NCI-H82 (cell line): Measurements from ENCODE around the gene KCNAB1.
A peak's percentile ranks its signal among the peaks of the same experiment; 100 is the strongest.

Experiments
- DNase-seq: peaks from one replicate; lab custom pipeline; 2025; lab: John Stamatoyannopoulos, UW

Gene KCNAB1

DNA sequence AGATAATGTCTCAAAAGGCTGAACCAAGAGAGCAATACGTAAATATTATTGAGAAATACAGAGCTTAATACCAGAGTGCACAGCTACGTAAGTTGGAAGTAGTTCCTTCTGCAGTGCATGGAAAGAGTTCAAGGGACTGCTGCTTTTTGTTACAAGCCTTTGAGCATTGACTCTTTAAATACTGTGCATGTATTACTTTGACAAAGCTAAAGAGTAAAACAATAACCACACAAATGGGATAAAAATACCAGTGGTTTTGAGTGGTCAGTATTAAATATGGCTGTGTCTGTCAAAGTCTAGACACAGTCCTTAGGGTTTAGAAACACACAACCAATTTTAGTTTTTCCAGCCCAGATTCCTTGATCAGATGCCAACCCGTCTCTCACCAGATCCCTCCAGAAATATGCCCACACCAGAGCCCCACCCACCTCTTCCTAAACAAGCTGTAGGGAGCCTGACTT is 372.5 kb downstream of the KCNAB1 start:
- no peak for DNase-seq

DNA sequence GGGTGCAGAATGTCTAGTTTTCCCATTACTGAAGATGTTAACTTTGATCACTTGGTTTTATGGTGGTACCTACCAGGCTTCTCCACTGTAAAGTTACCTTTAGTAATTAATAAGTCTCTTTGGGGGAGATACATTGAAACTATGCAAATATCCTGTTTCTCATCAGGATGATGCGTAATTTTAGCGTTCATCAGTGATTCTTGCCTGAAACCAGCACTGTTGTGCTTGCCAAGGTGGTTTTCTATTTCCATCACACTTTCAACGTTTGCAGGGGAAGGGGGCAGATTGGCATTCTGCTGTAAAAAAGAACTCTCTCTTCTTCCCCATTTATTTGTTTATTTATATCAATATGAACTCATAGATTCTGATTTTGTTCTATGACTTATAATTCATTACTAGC is 373.5 kb downstream of the KCNAB1 start:
- no peak for DNase-seq

DNA sequence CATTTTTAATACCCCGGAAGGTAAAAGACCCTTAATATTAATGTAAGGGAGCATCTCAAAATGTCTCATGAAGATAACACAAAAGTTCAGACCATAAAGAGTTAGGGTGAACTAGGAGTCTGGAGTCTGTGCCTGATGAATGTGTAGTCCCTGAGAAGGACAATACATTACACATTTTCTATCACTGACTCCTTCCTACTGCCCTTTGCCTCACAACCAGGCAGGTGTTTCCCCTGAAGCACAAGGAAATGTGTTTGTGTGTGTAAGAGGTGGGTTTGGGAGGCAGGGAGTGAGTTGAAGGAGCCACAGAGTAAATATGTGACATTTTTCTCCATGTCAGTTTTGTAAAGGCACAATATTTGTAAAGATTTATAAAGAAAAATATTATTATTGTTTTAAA is 375.4 kb downstream of the KCNAB1 start:
- DNase-seq = no peak

DNA sequence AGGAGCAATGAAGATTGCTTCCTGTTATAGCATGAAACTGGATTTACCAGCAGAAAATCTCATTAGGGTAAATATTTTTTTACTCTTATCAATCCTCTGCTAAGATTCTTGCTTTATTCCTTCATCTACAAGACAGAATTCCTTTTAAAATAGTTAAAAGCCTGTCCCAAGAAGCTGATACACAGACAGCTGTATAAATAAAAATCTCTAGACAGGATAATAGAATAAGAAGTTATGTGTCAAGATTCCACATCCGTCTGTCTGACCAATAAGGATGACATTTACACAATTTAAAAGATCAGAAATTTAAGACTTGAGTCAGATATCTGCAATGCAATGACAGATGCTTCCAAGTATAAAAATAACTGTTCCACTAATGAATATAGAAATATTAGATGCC is 376.9 kb downstream of the KCNAB1 start:
- DNase-seq = no peak

DNA sequence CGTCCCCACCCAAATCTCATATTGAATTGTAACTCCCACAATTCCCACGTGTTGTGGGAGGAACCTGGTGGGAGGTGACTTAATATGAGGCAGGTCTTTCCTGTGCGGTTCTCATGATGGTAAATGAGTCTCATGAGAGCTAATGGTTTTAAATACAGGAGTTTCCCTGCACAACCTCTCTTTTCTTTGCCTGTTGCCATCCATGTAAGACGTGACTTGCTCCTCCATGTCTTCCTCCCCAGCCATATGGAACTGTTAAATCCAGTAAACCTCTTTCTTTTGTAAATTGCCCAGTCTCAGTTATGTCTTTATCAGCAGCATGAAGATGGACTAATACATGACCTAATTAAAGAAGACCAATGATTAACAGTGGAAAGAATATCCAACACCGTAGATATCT is 377.9 kb downstream of the KCNAB1 start:
- no peak for DNase-seq

DNA sequence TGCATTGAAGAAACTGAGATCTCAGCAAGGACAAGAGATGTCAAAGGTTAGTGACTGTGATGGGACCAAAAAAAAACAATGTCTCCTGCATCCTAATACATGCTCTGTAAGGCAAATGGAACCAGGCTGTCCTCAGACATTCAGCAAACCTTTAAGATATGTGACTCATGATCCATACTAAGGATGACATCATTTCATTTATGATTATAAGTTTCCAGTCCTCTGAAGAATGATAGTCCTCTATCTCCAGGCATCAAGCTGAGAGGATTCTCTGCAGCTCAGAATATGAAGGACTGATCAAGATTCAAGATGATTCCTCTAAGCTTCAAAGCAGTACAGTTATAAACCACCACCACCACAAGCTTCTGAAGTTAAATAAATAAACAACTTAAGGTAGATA is 386.9 kb downstream of the KCNAB1 start:
- no peak for DNase-seq

DNA sequence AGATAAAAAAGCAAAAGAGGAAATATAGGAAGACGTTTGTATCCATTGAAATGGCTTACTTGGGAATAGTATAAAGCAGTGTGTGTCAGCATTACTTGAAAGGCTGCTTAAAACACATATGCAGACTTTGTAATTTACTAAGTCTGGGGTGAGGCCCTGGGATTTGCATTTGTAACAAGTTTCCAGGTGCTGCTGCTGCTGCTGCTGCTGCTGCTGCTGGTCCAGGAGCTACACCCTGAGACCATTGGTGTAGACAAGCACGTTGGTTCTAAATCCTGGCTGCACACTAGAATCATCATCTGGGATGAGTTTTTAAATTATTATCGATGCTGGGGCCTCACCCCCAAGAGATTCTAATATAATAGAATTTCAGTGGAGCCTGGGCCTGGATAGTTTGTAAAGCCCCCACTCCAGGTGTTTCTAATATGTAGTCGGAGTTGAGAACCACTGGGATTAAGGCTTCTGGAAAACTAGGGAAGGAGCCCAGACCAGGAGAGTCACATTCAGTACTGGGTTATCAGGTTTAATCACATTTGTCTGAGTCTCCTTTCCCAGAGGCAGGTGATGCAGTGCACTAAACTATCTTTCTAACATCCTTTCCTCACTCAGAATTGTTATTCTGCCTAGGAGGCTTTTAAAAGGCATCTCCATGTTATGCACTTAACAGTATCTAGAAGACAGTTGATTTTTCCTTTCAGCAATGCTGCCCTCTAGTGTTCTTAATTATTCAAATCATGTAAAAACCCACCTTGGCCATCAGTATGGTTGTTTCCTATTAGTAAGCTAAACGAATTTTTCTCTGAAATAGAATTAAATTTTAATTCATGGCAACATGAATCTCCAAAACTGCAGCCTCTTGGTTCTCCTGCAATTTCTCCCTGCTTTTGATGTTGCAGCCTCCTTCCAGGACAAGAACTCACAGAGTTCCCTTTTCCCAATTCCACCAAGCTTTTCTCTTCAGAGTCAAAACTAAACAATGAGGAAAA is 389.1 kb downstream of the KCNAB1 start:
- DNase-seq = peak; percentile 81

DNA sequence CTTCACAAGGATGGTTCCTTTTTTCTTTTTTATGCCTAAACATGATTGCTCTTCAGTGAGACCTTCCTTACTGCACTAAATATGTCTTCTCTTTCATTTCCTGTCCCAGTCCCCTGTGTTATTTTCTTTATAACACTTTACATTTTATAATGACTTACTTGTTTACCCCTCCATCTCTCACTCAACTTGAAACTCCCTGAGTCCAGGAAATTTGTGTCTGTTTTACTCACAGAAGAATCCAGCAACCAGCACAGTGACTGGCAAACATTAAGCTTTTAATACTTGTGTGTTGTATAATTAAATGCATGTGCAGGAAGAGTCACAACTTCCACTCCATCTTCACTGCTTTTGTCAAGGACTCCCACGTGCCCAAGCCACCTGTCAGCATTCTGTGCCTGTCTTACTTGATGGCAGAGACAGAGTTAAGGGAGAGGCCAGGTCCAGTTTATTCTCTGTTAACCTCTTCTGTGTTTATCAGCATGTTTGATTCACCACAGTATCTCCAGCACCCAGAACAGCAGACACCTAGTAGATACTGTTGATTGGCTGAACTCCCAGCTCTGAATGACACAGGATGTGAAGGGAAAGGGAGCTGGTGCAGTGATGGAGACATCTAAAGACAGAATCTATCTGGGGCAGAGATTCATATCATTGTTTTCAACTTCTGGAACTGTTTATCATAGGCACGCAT is 391.8 kb downstream of the KCNAB1 start:
- DNase-seq = no peak

DNA sequence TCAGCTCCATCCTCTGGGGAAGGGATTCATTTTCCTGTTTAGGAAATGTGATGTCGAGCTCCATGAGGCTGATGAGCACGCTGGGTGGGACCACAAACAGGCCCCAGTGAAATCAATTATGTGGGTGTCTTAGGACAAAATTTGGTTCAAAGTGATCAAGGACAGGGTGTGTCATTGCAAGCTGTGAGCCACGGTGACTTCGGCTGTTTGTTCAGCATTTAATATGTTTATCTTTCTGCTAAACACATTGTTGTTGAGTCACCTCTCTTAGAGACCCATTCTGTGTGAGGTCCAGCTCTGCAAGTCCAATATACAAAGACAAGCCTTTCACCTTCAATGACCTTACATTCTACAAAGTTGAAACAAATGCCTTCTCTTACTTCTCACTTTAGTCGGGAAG is 393.2 kb downstream of the KCNAB1 start:
- no peak for DNase-seq

DNA sequence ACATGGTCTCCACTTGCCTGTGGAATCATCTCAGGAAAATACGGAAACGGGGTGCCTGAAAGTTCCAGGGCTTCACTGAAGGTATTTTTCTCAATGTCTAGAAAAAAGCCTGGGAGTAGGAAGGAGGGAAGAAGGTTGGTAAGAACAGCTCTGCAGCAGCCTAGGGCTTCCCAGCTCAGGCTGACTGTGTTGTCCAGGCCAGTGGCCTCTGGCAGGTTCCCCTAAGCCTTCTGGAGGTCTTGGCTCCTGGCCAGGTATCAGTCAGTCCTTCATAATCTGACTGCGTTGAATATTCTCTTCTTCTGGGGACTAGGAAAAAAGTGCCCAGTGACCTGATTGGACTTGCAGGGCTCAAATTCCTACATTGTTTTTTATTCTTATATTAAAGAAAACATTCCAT is 395.9 kb downstream of the KCNAB1 start:
- peak; percentile 82 for DNase-seq

DNA sequence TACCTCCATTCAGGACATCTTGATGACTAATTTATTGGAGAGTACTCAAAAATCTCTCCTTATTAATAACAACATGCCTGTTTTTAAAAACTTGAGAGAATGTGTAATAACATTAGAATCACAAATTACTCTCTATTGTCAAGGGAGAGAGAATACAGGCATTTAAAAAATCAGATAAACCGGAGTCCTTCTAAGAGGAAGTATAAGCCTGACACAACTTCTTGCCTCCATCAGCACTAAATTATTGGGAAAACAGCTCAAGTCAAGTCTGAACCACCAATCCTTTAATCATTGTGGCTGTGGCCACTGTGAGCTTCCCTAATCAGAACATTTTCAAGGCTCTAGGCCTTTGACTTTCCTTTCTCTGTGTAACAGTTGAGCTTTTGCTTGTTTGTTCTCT is 396.6 kb downstream of the KCNAB1 start:
- DNase-seq = no peak

DNA sequence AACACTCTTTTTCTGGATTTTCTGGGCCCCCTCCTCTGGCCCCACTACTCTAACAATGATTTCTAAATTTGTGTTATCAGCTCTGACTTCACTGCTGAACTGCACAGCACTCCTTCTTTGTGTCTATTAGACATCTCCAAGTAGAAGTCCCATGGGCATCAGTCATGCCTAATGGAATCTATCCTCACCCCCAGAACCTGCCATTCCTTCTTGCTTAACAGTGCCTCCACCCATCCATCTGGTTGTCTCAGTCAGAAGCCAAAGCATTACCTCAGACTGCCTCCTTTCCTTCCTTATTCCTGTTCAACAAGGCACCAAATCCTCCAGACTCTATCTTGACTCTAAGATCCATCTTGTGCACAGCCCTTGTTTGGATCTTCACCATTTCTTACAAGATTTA is 398.3 kb downstream of the KCNAB1 start:
- peak; percentile 46 for DNase-seq

DNA sequence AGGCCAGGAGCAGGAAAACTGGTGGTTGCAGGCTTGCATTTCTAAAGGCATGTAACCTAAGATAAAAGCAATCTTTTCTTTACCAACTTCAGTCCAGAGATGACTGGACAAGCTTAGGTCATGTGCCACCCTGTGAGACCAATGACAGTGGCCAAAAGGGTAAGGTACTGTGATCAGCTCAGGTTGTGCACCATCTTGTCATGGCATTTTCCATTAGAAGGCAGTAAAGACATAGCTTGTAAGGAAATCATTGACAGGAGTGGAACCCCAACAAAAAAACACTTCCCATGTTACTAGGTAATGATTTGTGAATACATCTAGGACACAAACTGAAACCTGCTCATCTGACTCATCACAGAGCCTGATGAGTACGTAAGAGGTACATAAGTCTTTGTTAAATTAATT is 399.4 kb downstream of the KCNAB1 start:
- DNase-seq = no peak

DNA sequence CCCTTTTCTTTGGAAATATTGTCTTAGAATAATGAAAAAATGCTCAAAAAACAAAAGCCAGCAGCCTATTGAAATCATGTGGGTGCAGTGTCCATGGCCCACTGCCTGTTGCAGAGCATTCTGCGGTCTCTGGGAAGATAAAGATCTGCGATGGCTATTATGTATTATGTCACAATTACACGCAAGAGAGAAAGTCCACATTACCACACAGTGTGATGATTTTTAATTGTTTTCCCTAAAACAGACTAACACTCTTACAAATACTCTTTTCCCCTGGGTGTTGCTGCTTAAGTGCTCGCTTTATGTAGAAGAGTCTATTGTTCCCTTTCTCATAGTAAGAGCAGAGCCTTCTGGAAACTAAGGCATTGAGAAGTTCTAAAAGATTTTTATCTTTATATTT is 402.3 kb downstream of the KCNAB1 start:
- no peak for DNase-seq

DNA sequence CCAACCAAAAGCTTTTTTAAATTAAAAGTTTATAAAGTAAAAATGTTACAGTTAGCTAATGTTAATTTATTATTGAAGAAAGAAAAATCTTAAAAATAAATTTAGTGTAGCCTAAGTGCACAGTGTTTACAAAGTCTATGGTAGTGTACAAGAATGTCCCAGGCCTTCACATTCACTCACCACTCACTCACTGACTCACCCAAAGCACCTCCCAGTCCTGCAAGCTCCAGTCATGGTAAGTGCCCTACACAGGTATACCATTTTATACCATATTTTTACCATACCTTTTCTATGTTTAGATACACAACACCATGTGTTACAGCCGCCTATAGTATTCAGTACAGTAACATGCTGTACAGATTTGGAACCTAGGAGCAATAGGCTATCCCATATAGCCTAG is 405.4 kb downstream of the KCNAB1 start:
- no peak for DNase-seq

DNA sequence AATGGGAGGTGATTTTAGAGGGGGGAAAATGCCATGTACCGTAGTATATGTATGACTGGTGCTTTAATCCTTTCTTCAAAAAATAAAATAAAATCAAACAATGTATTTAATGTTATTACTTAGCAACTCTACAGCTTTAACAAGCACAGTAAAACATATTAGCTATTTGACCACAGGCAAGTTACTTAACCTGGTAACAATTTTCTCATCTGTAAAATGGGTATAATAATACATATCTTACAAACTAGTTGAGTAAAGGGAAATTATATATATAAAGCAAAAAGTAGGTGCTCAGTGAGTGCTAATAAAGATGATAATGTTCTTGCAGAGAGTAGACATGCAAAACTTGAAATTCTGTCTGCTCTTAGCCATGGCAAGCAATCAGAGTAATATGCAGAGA is 406.7 kb downstream of the KCNAB1 start:
- no peak for DNase-seq

DNA sequence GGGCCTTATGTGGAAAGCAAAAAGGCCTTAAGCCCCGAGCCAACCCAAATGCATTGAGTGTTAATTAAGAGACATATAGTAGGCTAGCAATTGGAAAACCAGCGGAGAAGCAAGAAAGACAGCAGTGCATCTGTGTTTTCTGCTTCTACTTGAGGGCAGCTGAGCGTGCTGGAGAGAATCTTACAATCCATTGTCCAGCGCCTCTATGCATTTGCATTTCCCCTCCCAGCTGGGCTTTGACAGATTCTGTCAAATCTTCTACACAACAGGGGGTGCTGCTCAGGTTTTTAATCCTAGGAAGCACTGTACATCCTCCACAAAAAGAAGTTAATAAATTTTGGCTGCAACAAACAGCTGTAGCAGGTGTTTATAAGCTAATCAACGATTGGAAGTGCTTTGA is 410.6 kb downstream of the KCNAB1 start:
- DNase-seq = no peak

DNA sequence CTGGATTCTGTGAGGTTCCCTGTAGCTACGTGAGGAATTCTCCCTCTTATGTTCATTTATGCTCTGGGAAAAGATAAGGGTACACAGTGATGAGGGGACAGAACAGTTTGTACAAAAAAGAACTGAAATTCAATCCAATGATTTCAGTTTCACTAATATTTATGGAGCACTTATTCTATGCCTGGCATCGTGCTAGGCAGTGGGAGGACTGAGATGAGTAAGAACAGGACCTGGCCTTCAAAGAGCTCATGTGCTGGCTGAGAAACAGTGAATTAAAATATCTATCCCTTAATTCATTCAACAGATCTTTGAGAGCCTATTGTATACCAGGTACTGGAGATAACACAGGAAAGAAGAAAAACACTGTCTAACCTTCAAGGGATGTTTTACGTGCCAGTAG is 412.4 kb downstream of the KCNAB1 start:
- no peak for DNase-seq

DNA sequence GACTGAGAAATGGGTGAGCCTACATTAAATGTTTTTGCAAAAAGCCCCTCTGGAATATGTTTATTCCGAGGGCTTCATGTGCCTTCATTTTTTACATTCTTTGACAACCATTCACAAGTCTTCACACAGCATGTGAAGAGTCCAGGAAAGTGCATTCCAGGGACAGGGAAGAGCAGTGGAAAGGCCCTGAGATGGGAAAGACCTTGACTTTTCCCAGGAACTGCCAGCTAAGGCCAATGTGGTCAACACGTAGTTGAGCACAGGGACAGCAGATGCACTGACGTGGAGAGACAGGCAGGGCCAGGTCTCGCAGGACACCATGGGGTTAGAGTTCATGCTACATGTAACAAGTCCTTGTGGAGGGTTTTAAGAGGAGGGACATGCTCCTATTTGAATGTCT is 412.8 kb downstream of the KCNAB1 start:
- no peak for DNase-seq

DNA sequence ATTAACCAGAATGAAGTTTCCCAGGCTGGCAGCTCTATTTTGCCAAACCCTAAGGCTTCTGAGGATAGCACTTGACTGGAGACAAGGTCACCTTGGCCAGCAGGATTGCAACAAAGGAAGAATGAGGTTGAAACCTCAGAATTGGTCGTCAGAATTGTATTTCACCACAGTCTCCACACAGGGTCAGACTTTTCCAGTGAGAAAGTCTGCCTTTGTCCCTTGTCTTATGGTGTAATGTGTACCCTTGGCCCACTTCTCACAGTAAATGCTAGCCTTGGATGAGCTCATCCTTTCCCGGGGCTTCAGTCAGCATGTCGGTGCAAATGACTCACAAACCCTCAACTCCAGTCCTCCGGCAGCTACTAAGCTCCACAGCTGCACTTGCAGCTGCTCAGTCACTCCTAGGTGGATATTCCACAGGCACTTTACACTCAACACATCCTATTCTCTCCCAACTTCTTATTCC is 414.8 kb downstream of the KCNAB1 start:
- no peak for DNase-seq

DNA sequence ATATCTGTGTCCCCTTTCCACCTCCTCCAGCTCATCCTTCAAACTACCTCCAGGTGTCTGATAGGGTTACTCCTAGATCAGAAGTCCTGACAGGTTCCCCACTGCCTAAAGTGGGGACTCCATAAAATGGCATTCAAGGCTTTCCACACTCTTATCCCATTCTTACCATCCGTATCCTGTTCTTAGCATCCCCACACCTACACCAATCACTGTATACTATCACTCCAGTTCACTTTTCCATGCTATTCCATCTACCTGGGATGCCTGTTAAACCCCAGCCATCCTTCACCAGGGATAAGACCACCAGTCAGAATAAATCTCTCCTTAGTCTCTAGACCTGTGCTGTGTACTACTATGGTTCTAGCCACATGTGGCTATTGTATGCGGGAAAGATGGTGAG is 415.4 kb downstream of the KCNAB1 start:
- DNase-seq = no peak

DNA sequence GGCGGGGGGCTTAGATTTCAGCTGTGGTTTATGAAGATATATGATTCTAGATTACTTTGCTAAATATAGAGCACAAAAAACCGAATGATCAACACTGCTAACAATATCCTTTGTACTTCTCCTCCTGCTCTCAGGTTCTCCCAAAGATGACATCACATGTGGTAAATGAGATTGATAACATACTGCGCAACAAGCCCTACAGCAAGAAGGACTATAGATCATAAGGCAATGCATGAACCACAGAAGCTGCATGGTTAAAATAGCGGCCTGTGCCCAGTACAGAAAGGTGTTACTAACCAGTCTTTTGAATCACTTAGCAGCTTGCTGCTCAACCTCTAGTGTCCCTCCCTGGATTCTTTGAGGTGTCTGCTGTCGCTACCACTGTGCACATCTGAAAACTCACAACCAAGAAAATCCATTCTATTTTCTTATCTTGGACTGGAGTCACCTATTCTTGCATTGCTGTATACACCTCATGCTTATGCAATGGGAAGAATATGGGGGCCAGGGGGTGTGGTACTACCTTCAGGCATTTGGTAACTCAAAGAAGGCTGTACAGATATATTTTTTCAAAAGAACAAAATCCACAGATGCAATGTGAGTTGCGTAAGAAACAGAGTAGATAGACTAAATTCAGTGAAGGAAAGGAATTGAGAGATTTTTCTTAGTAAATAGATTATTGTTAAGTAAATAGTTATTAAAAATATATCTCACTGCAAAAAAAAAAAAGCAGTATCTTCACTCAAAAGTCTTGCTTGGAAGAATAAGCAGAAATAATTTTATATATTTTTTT is 416.3 kb downstream of the KCNAB1 start:
- DNase-seq = no peak
